ENCODE measurements around the gene RAB43. TPM values are rescaled to one million over a fixed set of nuclear protein-coding genes. Genes with fewer than 3 reads are reported as not detected.

The RAB43 gene
- total and polyA plus RNA-seq, 12 donors = 0.96 to 8.2 (median 4.0) TPM

GRCh38 chr3:129130291-129130813 lies 8.7 kb upstream of the RAB43 start:
- intact Hi-C loops (cut with DNase I) = no loop called here
- ATAC-seq = no peak
- H3K4me3 ChIP-seq = no peak overlapping the region
- no peak for DNase-seq
- no peak for TF ChIP-seq CTCF (IDR thresholded peaks at IDR 0.05)
- peaks cover 3 to 98% (median 54%) of the 10 kb centered on the region in 9 donors for H3K36me3 ChIP-seq
- 93 to 94% methylated on average over 13 of the region's 13 CpGs for WGBS, 2 donors
- no peaks in the 10 kb centered on the region for H3K4me1 ChIP-seq
- H3K27ac ChIP-seq = no peak overlapping the region
- no peaks in the 10 kb centered on the region for H3K27me3 ChIP-seq
- H3K9me3 ChIP-seq = no peaks in the 10 kb centered on the region

- DNase-seq (no peak), ATAC-seq (peak in 1 of 8 donors; percentile 23)
- no peak overlapping the region for H3K27ac ChIP-seq
- H3K9me3 ChIP-seq = no peaks in the 10 kb centered on the region
- H3K36me3 ChIP-seq = peaks cover 0 to 80% (median 46%) of the 10 kb centered on the region in 9 donors
- no peak for TF ChIP-seq CTCF (IDR thresholded peaks at IDR 0.05)
- WGBS, 2 donors = 93 to 94% methylated on average over 16 of the region's 16 CpGs
- intact Hi-C loops (cut with DNase I) = no loop called here
- H3K4me3 ChIP-seq = no peak overlapping the region
- H3K4me1 ChIP-seq = peaks cover 0 to 1% (median 0%) of the 10 kb centered on the region in 9 donors
- H3K27me3 ChIP-seq = no peaks in the 10 kb centered on the region
Measured at GRCh38 chr3:129128357-129129155, 7.0 kb upstream of the RAB43 start.

DNA sequence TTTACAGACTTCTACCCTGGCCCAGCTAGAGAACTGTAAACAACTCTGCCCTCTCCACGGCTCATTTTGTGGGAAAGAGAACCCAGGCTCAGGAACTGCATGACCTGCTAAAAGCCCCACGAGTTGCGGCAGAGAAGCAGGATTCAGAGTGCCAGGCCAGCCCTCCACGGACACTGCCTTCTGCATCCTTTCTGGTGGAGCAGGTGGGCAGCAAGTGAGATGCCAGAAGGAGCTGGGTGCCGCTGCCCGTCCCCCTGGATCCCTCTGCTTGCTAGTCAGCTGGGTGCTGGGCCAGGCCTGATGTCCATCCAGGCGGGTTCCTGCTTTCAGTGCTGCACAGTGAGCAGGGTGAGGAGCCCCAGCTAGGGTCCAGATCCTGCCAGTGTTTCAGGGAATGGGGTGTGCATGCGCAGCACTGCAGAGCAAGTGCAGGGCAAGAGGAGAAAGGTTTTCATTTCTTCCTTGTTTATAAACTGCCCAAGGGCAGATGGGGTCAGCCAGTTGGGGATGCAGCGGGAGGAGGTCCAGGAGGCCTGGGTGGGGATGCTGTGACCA lies 5.2 kb upstream of the RAB43 start:
- peaks cover 0 to 11% (median 0%) of the 10 kb centered on the region in 9 donors for H3K4me1 ChIP-seq
- intact Hi-C loops (cut with DNase I) = no loop called here
- DNase-seq (no peak), ATAC-seq (no peak)
- H3K4me3 ChIP-seq = no peak overlapping the region
- no peak for TF ChIP-seq CTCF (IDR thresholded peaks at IDR 0.05)
- no peaks in the 10 kb centered on the region for H3K27me3 ChIP-seq
- no peak overlapping the region for H3K27ac ChIP-seq
- 92 to 93% methylated on average over 9 of the region's 9 CpGs for WGBS, 2 donors
- peaks cover 0 to 63% (median 32%) of the 10 kb centered on the region in 9 donors for H3K36me3 ChIP-seq
- no peaks in the 10 kb centered on the region for H3K9me3 ChIP-seq

- Histone ChIP-seq H3K27me3 (no peaks in the 10 kb centered on the region), H3K4me1 (peaks cover 8 to 31% (median 19%) of the 10 kb centered on the region in 9 donors), H3K9me3 (no peaks in the 10 kb centered on the region), H3K27ac (peak overlapping the region in 3 of 10 donors; percentile 26 to 94 (median 91)), H3K36me3 (peaks cover 0 to 33% (median 2%) of the 10 kb centered on the region in 9 donors), H3K4me3 (no peak overlapping the region)
- intact Hi-C loops (cut with DNase I) = no loop called here
- no peak for TF ChIP-seq CTCF (IDR thresholded peaks at IDR 0.05)
- DNase-seq = no peak
- WGBS, 2 donors = 65 to 77% methylated on average over 5 of the region's 5 CpGs
- ATAC-seq = no peak
Measured at GRCh38 chr3:129123314-129124060, 1.9 kb upstream of the RAB43 start.
